Endodermal cell (in vitro differentiated cells): ENCODE results near the gene SNCA. TPM values are rescaled to one million over a fixed set of nuclear protein-coding genes. Genes with fewer than 3 reads are reported as not detected.

Experiments used
- DNase-seq: peaks from one replicate; pipeline ENCODE4 v3.0.0-alpha.2; 2017
- H3K27ac ChIP-seq: 2 replicates; pipeline ENCODE4 v1.5.1; 2013; ENCODE audit warnings: mild to moderate bottlenecking, low read depth, low read length, moderate library complexity
- H3K27me3 ChIP-seq: 2 replicates; pipeline ENCODE4 v1.6.1; 2013; ENCODE audit warnings: mild to moderate bottlenecking, low read length, moderate library complexity; ENCODE audit not compliant: insufficient read depth, control insufficient read depth, poor library complexity, severe bottlenecking
- H3K36me3 ChIP-seq: 2 replicates; pipeline ENCODE4 v1.7.0; 2013; ENCODE audit warnings: mild to moderate bottlenecking, low read length, moderate library complexity; ENCODE audit not compliant: control insufficient read depth, insufficient read depth
- H3K4me1 ChIP-seq: one replicate; pipeline ENCODE4 v1.7.0; 2013; ENCODE audit warnings: low read length; ENCODE audit not compliant: control insufficient read depth, insufficient read depth
- H3K4me3 ChIP-seq: 2 replicates; pipeline ENCODE4 v1.5.1; 2013; ENCODE audit warnings: mild to moderate bottlenecking, low read length, moderate library complexity
- H3K9ac ChIP-seq: 2 replicates; pipeline ENCODE4 v1.6.1; 2013; ENCODE audit warnings: mild to moderate bottlenecking, low read length, moderate library complexity; ENCODE audit not compliant: poor library complexity, severe bottlenecking; ENCODE audit errors: extremely low read depth
- H3K9me3 ChIP-seq: 2 replicates; pipeline ENCODE4 v1.6.1; 2013; ENCODE audit warnings: mild to moderate bottlenecking, low read length, moderate library complexity; ENCODE audit not compliant: control insufficient read depth
- H3K27ac Mint-ChIP-seq: 2 replicates; pipeline ENCODE4 v1.8.0; 2020; ENCODE audit warnings: mixed read lengths
- H3K27me3 Mint-ChIP-seq: 2 replicates; pipeline ENCODE4 v1.8.0; 2021; ENCODE audit warnings: mild to moderate bottlenecking, mixed read lengths; ENCODE audit not compliant: insufficient read depth
- H3K36me3 Mint-ChIP-seq: 2 replicates; pipeline ENCODE4 v1.8.0; 2020; ENCODE audit warnings: low read depth, mixed read lengths
- H3K4me1 Mint-ChIP-seq: 2 replicates; pipeline ENCODE4 v1.8.0; 2020; ENCODE audit warnings: mixed read lengths
- H3K4me3 Mint-ChIP-seq: 2 replicates; pipeline ENCODE4 v1.8.0; 2020; ENCODE audit warnings: mild to moderate bottlenecking, moderate library complexity, mixed read lengths
- H3K9me3 Mint-ChIP-seq: 2 replicates; pipeline ENCODE4 v1.8.0; 2020; ENCODE audit warnings: mild to moderate bottlenecking, mixed read lengths
- WGBS, 2 experiments: methylation state at CpG; one replicate each; pipeline versions ENCODE4 v1.1.5 to v1.1.7; 2013; ENCODE audit warnings: missing lambda C conversion rate in 2 of 2, mixed read lengths in 1 of 2; ENCODE audit not compliant: insufficient coverage in 1 of 2, insufficient read length in 1 of 2; 5-methylcytosine and 5-hydroxymethylcytosine counted together
- total RNA-seq, 2 donors: library from RNA; stranded (reverse); fragmentation: NEBNext Ultra II Directional in 1 of 2; extraction: Animal tissue kit (Norgen Biotek cat#: 25700) in 1 of 2; gene quantifications; 2 replicates in 1 of 2; 3 replicates in 1 of 2; pipeline ENCODE4 v1.2.1, GENCODE V29; 2021
- TF ChIP-seq, protein P1 (sequence below): fragments of 200-600 bp; sonication (generic); conservative IDR thresholded peaks from 2 replicates; pipeline ENCODE4 v1.5.0; 2021; ENCODE audit warnings: antibody characterized with exemption, mild to moderate bottlenecking

The SNCA gene
- total RNA-seq, 2 donors from 2014 or later: 11.3 to 13.5 TPM

DNA sequence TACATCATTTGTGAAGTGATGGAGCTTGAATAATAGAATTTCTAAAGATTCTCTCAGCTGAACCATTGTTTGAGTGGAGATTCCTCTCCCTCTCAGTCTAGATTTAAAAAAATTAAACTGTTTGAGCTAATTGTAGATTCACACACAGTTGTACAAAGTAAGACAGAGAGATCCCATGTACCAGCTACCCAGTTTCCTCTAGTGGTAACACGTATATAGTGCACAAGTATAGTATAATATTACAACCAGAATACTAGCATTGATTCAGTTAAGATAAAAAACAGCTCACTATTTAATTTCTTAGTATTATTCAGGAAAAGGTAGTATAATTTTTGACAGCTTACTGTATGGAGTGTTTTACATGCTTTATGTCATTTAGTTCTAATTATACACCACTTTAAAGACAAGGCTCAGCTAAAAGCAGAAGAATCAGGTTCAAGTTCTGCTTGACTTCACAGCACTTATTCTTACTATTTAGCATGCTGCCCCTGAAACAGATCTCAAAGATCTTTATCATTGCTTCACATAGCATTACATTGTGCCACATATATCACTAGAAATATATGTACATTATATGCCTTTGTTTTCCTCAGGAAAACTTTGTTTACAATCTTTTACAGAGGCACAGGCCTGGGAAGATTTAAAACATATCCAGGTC is 136.1 kb downstream of the SNCA start:
- Histone ChIP-seq H3K27ac (no peak overlapping the region), H3K36me3 (no peaks in the 10 kb centered on the region), H3K9me3 (no peaks in the 10 kb centered on the region), H3K27me3 (no peaks in the 10 kb centered on the region), H3K4me3 (no peak overlapping the region), H3K4me1 (no peaks in the 10 kb centered on the region), H3K9ac (no peak overlapping the region)
- Mint-ChIP-seq H3K9me3 (no peaks in the 10 kb centered on the region), H3K4me1 (peaks cover 2% of the 10 kb centered on the region), H3K27ac (no peak overlapping the region), H3K27me3 (no peaks in the 10 kb centered on the region), H3K36me3 (no peaks in the 10 kb centered on the region), H3K4me3 (no peak overlapping the region)
- TF ChIP-seq, protein P1, sequence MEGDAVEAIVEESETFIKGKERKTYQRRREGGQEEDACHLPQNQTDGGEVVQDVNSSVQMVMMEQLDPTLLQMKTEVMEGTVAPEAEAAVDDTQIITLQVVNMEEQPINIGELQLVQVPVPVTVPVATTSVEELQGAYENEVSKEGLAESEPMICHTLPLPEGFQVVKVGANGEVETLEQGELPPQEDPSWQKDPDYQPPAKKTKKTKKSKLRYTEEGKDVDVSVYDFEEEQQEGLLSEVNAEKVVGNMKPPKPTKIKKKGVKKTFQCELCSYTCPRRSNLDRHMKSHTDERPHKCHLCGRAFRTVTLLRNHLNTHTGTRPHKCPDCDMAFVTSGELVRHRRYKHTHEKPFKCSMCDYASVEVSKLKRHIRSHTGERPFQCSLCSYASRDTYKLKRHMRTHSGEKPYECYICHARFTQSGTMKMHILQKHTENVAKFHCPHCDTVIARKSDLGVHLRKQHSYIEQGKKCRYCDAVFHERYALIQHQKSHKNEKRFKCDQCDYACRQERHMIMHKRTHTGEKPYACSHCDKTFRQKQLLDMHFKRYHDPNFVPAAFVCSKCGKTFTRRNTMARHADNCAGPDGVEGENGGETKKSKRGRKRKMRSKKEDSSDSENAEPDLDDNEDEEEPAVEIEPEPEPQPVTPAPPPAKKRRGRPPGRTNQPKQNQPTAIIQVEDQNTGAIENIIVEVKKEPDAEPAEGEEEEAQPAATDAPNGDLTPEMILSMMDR: peak; percentile 37
- 100% methylated on average over 1 of the region's 1 CpG; no CpG with 5 or more reads in 1 of the 2 experiments for WGBS, 2 experiments
- DNase-seq: no peak

DNA sequence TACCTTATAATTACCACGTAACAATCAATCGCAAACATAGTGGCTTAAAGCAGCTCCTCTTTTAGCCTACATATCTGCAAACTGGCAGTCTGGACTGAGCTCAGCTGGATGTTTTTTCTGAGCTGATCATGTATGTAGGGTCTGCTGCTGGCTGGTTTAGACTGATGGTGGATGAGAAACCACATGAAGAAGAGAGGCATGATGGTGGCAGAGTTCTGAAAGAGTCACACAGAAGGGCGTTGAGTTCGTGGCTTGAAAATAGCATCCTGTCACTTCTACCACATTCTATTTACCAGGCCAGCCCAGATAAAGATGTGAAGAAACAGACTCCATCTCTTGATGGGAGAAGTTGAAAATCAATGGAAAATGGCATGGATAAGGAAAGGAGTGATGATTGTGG is 151.3 kb downstream of the SNCA start:
- no peak overlapping the region for H3K4me3 ChIP-seq
- H3K9ac ChIP-seq: no peak overlapping the region
- H3K9me3 ChIP-seq: peaks cover 10% of the 10 kb centered on the region
- WGBS, 2 experiments: 90% methylated on average over 2 of the region's 4 CpGs; no CpG with 5 or more reads in 1 of the 2 experiments
- H3K36me3 Mint-ChIP-seq: no peaks in the 10 kb centered on the region
- no peak overlapping the region for H3K27ac Mint-ChIP-seq
- H3K4me3 Mint-ChIP-seq: no peak overlapping the region
- peaks cover 4% of the 10 kb centered on the region for H3K9me3 Mint-ChIP-seq
- H3K27me3 Mint-ChIP-seq: no peaks in the 10 kb centered on the region
- TF ChIP-seq, protein P1: no peak
- no peaks in the 10 kb centered on the region for H3K36me3 ChIP-seq
- peaks cover 7% of the 10 kb centered on the region for H3K4me1 ChIP-seq
- H3K27me3 ChIP-seq: peaks cover 9% of the 10 kb centered on the region
- H3K27ac ChIP-seq: no peak overlapping the region
- DNase-seq: no peak
- H3K4me1 Mint-ChIP-seq: peaks cover 15% of the 10 kb centered on the region

DNA sequence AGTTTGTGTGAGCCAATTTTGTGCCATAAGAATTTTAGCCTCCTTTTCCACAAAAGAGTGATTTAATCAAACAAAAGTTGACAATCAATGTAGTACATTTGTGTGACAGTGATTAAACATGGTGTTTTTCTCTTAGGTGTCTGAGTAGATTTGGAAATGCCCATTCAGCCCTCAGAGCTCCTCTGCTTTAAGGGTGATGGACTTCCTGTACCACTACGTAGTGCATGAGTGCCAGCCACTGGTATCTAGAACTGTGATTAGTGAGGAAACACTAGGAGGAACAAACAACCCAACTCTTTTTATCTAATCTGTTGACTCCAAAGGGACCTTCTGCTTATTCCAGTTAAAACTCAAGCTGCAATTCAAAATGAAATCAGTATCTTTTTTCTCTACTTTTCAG is 151.7 kb downstream of the SNCA start:
- no peak for DNase-seq
- Histone ChIP-seq H3K36me3 (no peaks in the 10 kb centered on the region), H3K27ac (no peak overlapping the region), H3K9ac (no peak overlapping the region), H3K9me3 (peaks cover 10% of the 10 kb centered on the region), H3K4me3 (no peak overlapping the region), H3K27me3 (peaks cover 9% of the 10 kb centered on the region), H3K4me1 (peaks cover 7% of the 10 kb centered on the region)
- TF ChIP-seq, protein P1: no peak
- WGBS, 2 experiments: 71 to 83% methylated on average over 1 of the region's 1 CpG
- Mint-ChIP-seq H3K9me3 (peaks cover 4% of the 10 kb centered on the region), H3K4me1 (peaks cover 15% of the 10 kb centered on the region), H3K27me3 (no peaks in the 10 kb centered on the region), H3K4me3 (no peak overlapping the region), H3K36me3 (no peaks in the 10 kb centered on the region), H3K27ac (no peak overlapping the region)
